B cell (primary cell): ENCODE data around the gene FAM3D. TPM values are rescaled to one million over a fixed set of nuclear protein-coding genes. Genes with fewer than 3 reads are reported as not detected.

Experiments used
- ATAC-seq: fragments of 200-7000 bp; cut with Tn5 transposase; one replicate; pipeline ENCODE4 v1.10.0; 2021; ENCODE audit warnings: low read depth, mild to moderate bottlenecking, moderate number of reproducible peaks, moderate library complexity
- CTCF ChIA-PET: fragments of 350-600 bp; sonication (Branson Sonifier 250); formaldehyde crosslinking; loops from one replicate; lab custom pipeline; 2021; ENCODE audit warnings: antibody characterized with exemption, inconsistent platforms; lab: Charles Lee
- POLR2A ChIA-PET: fragments of 350-600 bp; sonication (Branson Sonifier 250); formaldehyde crosslinking; loops from one replicate; lab custom pipeline; 2021; ENCODE audit warnings: antibody characterized with exemption; lab: Charles Lee
- DNase-seq: peaks from one replicate; pipeline ENCODE4 v3.0.0; 2013
- H2AFZ ChIP-seq: 2 replicates; pipeline ENCODE4 v1.6.1; 2012; ENCODE audit warnings: mild to moderate bottlenecking, low read depth, low read length; ENCODE audit not compliant: insufficient read depth, poor library complexity, severe bottlenecking
- H3K27ac ChIP-seq, 2 donors: 1 replicate in 1 of 2; 2 replicates in 1 of 2; pipeline ENCODE4 v1.5.1; 2012 to 2013; ENCODE audit warnings: low read length in 2 of 2, mild to moderate bottlenecking in 2 of 2, moderate library complexity in 1 of 2
- H3K27me3 ChIP-seq, 4 experiments: fragments of 200-600 bp in 1 of 4; sonication (generic) in 1 of 4; replicated peaks in 1 of 4; 1 replicate in 2 of 4; 2 replicates in 2 of 4; pipeline versions ENCODE4 v1.6.1 to v1.7.0; 2013 to 2016; ENCODE audit warnings: low read length in 3 of 4, mild to moderate bottlenecking in 2 of 4, mixed read lengths in 1 of 4, moderate library complexity in 1 of 4; ENCODE audit not compliant: insufficient read depth in 4 of 4, control insufficient read depth in 3 of 4; ENCODE audit errors: control extremely low read depth in 1 of 4
- H3K36me3 ChIP-seq, 2 experiments: replicated peaks in 1 of 2; 1 replicate in 1 of 2; 2 replicates in 1 of 2; pipeline versions ENCODE4 v1.6.1 to v1.7.1; 2013; ENCODE audit warnings: low read length in 1 of 2; ENCODE audit not compliant: insufficient read depth in 2 of 2, control insufficient read depth in 1 of 2; ENCODE audit errors: control extremely low read depth in 1 of 2, extremely low read depth in 1 of 2
- H3K4me1 ChIP-seq, 2 donors: fragments of 200-600 bp in 1 of 2; sonication (generic) in 1 of 2; 1 replicate in 1 of 2; 2 replicates in 1 of 2; pipeline versions ENCODE4 v1.5.1 to v1.6.1; 2013 to 2017; ENCODE audit warnings: low read length in 2 of 2; ENCODE audit not compliant: control insufficient read depth in 2 of 2, insufficient read depth in 2 of 2
- H3K4me2 ChIP-seq: replicated peaks from 2 replicates; pipeline ENCODE3; 2012; ENCODE audit warnings: mild to moderate bottlenecking, low read depth, low read length; ENCODE audit not compliant: poor library complexity, severe bottlenecking
- H3K4me3 ChIP-seq, 5 experiments: fragments of 200-600 bp in 1 of 5; sonication (generic) in 1 of 5; 1 replicate in 3 of 5; 2 replicates in 2 of 5; pipeline versions ENCODE4 v1.5.1 to v1.7.0; 2011 to 2016; ENCODE audit warnings: low read length in 4 of 5, mild to moderate bottlenecking in 4 of 5, low read depth in 2 of 5, control low read depth in 1 of 5, moderate library complexity in 1 of 5; ENCODE audit not compliant: insufficient read depth in 1 of 5; ENCODE audit errors: control extremely low read depth in 1 of 5, extremely low read depth in 1 of 5
- H3K79me2 ChIP-seq: fragments of 200-600 bp; sonication (generic); one replicate; pipeline ENCODE4 v1.6.0; 2016; ENCODE audit warnings: low read length; ENCODE audit not compliant: control insufficient read depth, insufficient read depth
- H3K9ac ChIP-seq: fragments of 200-600 bp; sonication (generic); 2 replicates; pipeline ENCODE4 v1.6.1; 2017; ENCODE audit warnings: mild to moderate bottlenecking, low read length, moderate library complexity
- H3K9me3 ChIP-seq, 3 donors: one replicate each; pipeline versions ENCODE4 v1.6.1 to v1.7.1; 2013; ENCODE audit warnings: low read length in 2 of 3; ENCODE audit not compliant: control insufficient read depth in 2 of 3, insufficient read depth in 1 of 3; ENCODE audit errors: control extremely low read depth in 1 of 3
- H4K20me1 ChIP-seq: 2 replicates; pipeline ENCODE4 v1.6.0; 2012; ENCODE audit warnings: mild to moderate bottlenecking, low read length; ENCODE audit not compliant: insufficient read depth, control insufficient read depth, poor library complexity, severe bottlenecking
- H3K27ac Mint-ChIP-seq: one replicate; pipeline ENCODE4 v1.8.0; 2021; ENCODE audit warnings: mixed read lengths
- H3K27me3 Mint-ChIP-seq: one replicate; pipeline ENCODE4 v1.8.0; 2021; ENCODE audit warnings: mixed read lengths
- H3K4me1 Mint-ChIP-seq: one replicate; pipeline ENCODE4 v1.8.0; 2021; ENCODE audit warnings: mixed read lengths
- H3K4me3 Mint-ChIP-seq: one replicate; pipeline ENCODE4 v1.8.0; 2021; ENCODE audit warnings: mixed read lengths
- H3K9me3 Mint-ChIP-seq: one replicate; pipeline ENCODE4 v1.8.0; 2022; ENCODE audit warnings: mixed read lengths; ENCODE audit not compliant: insufficient read depth
- EZH2 ChIP-seq: IDR thresholded peaks from 2 replicates; pipeline ENCODE4 v1.6.1; 2012; ENCODE audit warnings: borderline replicate concordance, low read depth, mild to moderate bottlenecking, moderate library complexity, low read length; ENCODE audit not compliant: insufficient read depth, poor library complexity, severe bottlenecking
- WGBS: methylation state at CpG from one replicate; pipeline ENCODE4 v1.1.5; 2013; ENCODE audit warnings: missing lambda C conversion rate; ENCODE audit not compliant: insufficient coverage; 5-methylcytosine and 5-hydroxymethylcytosine counted together
- intact Hi-C: fragments of 100-400 bp; cut with micrococcal nuclease; formaldehyde crosslinking; loops from one replicate; pipeline ENCODE4 v1.10.0; 2022
- polyA plus RNA-seq: library from polyadenylated mRNA; depleted of rRNA; stranded (reverse); fragments of >200 nt; gene quantifications from 2 replicates; pipeline ENCODE4 v1.2.3, GENCODE V29; 2012
- total RNA-seq, 2 donors: library from RNA; stranded (reverse); fragments of 120-200 nt in 1 of 2; gene quantifications; 1 replicate in 1 of 2; 2 replicates in 1 of 2; pipeline versions ENCODE4 v1.2.3 to v1.2.4, GENCODE V29; 2013 to 2022
- TF ChIP-seq, protein P1 (sequence below): fragments of 200-600 bp; IDR thresholded peaks from one replicate; pipeline ENCODE4 v1.8.0; 2022; ENCODE audit warnings: antibody characterized with exemption, mild to moderate bottlenecking

The FAM3D gene
- total and polyA plus RNA-seq, 2 donors (not counting 1 experiment from before 2014, with no cell fraction given): not detected

DNA sequence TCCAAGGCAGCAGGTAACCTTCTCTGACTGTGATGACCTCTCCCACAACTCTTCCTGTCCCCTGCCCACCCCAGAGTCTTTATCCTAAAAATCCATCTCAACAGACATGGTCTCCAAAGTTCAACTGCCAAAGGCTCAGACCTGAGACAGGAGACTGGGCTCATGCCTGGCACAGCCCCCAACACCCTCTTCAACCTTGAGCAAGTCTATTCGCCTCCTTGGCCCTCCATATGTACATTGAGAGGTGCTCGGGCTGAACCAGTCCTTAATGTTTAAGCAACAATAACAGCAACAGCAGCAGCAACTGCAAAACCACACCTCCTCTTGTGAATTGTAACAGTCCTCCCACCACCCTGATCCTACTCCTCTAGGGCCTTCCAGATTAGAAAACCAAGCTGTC, 9.9 kb downstream of the FAM3D start:
- Mint-ChIP-seq H3K27me3 (peaks cover 23% of the 10 kb centered on the region), H3K4me1 (no peaks in the 10 kb centered on the region), H3K9me3 (no peaks in the 10 kb centered on the region), H3K27ac (no peak overlapping the region), H3K4me3 (no peak overlapping the region)
- H3K4me3 ChIP-seq: no peak overlapping the region
- no peak overlapping the region for H3K27ac ChIP-seq
- H3K36me3 ChIP-seq: no peaks in the 10 kb centered on the region
- no peak for ATAC-seq
- TF ChIP-seq EZH2: no peak
- TF ChIP-seq, protein P1, sequence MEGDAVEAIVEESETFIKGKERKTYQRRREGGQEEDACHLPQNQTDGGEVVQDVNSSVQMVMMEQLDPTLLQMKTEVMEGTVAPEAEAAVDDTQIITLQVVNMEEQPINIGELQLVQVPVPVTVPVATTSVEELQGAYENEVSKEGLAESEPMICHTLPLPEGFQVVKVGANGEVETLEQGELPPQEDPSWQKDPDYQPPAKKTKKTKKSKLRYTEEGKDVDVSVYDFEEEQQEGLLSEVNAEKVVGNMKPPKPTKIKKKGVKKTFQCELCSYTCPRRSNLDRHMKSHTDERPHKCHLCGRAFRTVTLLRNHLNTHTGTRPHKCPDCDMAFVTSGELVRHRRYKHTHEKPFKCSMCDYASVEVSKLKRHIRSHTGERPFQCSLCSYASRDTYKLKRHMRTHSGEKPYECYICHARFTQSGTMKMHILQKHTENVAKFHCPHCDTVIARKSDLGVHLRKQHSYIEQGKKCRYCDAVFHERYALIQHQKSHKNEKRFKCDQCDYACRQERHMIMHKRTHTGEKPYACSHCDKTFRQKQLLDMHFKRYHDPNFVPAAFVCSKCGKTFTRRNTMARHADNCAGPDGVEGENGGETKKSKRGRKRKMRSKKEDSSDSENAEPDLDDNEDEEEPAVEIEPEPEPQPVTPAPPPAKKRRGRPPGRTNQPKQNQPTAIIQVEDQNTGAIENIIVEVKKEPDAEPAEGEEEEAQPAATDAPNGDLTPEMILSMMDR: no peak
- no peak overlapping the region for H3K9ac ChIP-seq
- 79% methylated on average over 2 of the region's 2 CpGs for WGBS
- H3K4me1 ChIP-seq: no peaks in the 10 kb centered on the region
- H4K20me1 ChIP-seq: no peaks in the 10 kb centered on the region
- H3K79me2 ChIP-seq: no peaks in the 10 kb centered on the region
- no peak for DNase-seq
- H3K4me2 ChIP-seq: no peak overlapping the region
- H3K9me3 ChIP-seq: no peaks in the 10 kb centered on the region
- intact Hi-C loops: no loop called here
- no peaks in the 10 kb centered on the region for H3K27me3 ChIP-seq
- no peak overlapping the region for H2AFZ ChIP-seq
- POLR2A ChIA-PET: no interaction called here
- CTCF ChIA-PET: no interaction called here

DNA sequence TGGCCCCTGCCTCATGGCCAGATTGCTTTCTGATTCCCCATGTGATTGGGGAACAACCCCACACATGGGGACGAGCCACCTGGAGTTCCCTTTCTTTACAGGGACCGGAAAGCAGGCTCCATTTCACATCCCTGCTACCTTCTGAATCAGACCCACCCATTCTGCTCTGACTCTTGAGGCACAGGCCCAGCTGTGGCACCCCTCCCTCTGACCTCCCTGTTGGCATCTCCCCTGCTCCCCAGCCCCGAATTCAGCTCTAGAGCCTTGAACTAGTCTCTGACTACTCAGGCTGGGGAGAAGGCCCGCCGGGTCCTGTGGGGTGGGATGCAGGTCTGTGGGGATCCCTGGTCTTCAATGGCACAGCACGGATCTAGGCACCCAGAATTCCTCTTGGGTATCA, 12.1 kb downstream of the FAM3D start:
- H3K4me1 Mint-ChIP-seq: no peaks in the 10 kb centered on the region
- no peak overlapping the region for H3K27ac Mint-ChIP-seq
- H4K20me1 ChIP-seq: no peaks in the 10 kb centered on the region
- H3K4me2 ChIP-seq: no peak overlapping the region
- H3K4me3 Mint-ChIP-seq: no peak overlapping the region
- POLR2A ChIA-PET: no interaction called here
- no peak overlapping the region for H2AFZ ChIP-seq
- intact Hi-C loops: no loop called here
- H3K4me1 ChIP-seq: no peaks in the 10 kb centered on the region
- no peaks in the 10 kb centered on the region for H3K27me3 ChIP-seq
- no peaks in the 10 kb centered on the region for H3K9me3 ChIP-seq
- no peak overlapping the region for H3K9ac ChIP-seq
- H3K79me2 ChIP-seq: no peaks in the 10 kb centered on the region
- no peak for DNase-seq
- no peak overlapping the region for H3K4me3 ChIP-seq
- no peak for TF ChIP-seq EZH2
- TF ChIP-seq, protein P1: no peak
- H3K27ac ChIP-seq: no peak overlapping the region
- ATAC-seq: no peak
- H3K27me3 Mint-ChIP-seq: peaks cover 23% of the 10 kb centered on the region
- CTCF ChIA-PET: no interaction called here
- WGBS: 90% methylated on average over 5 of the region's 6 CpGs
- H3K9me3 Mint-ChIP-seq: no peaks in the 10 kb centered on the region
- H3K36me3 ChIP-seq: no peaks in the 10 kb centered on the region
